GM12875 (cell line): Measurements from ENCODE around the gene SLC25A48.

ENCODE experiments used
- H3K4me3 ChIP-seq: one replicate; pipeline ENCODE4 v1.5.1; 2011; ENCODE audit warnings: low read depth, low read length, control low read depth
- CTCF ChIP-seq: IDR thresholded peaks from 2 replicates; pipeline ENCODE4 v1.5.1; 2011; ENCODE audit warnings: low read depth, mild to moderate bottlenecking, control low read depth, inconsistent platforms, low read length, moderate library complexity, borderline replicate concordance; ENCODE audit not compliant: insufficient read depth

Gene SLC25A48

GRCh38 chr5:135880801-135881200, 46.3 kb downstream of the SLC25A48 start:
- TF ChIP-seq CTCF = no peak
- H3K4me3 ChIP-seq = no peak overlapping the region

- H3K4me3 ChIP-seq = no peak overlapping the region
- no peak for TF ChIP-seq CTCF
These were observed 46.8 kb downstream of the SLC25A48 start for GRCh38 chr5:135881244-135881643.

- no peak for TF ChIP-seq CTCF
- H3K4me3 ChIP-seq = no peak overlapping the region
These were observed 47.4 kb downstream of the SLC25A48 start for GRCh38 chr5:135881819-135882218.

GRCh38 chr5:135883026-135883425, 48.6 kb downstream of the SLC25A48 start:
- no peak for TF ChIP-seq CTCF
- H3K4me3 ChIP-seq = no peak overlapping the region

GRCh38 chr5:135883441-135883840, 49.0 kb downstream of the SLC25A48 start:
- H3K4me3 ChIP-seq = no peak overlapping the region
- peak; percentile 42; the same call in 1 of the 2 replicates for TF ChIP-seq CTCF

- TF ChIP-seq CTCF = no peak
- no peak overlapping the region for H3K4me3 ChIP-seq
These were observed 50.6 kb downstream of the SLC25A48 start for GRCh38 chr5:135885031-135885430.

- H3K4me3 ChIP-seq = no peak overlapping the region
- no peak for TF ChIP-seq CTCF
These were observed 51.7 kb downstream of the SLC25A48 start for GRCh38 chr5:135886136-135886535.
